GM12865 (cell line): Measurements from ENCODE around the gene GBX2.

Experiments used
- DNase-seq: peaks from one replicate; pipeline ENCODE4 v3.0.0; 2010; ENCODE audit warnings: low read depth
- H3K4me3 ChIP-seq: 2 replicates; pipeline ENCODE4 v1.5.1; 2011; ENCODE audit warnings: mild to moderate bottlenecking, low read depth, low read length, control low read depth
- CTCF ChIP-seq: IDR thresholded peaks from 2 replicates; pipeline ENCODE4 v1.5.1; 2011; ENCODE audit warnings: low read length, control low read depth, low read depth, inconsistent platforms; ENCODE audit not compliant: insufficient read depth; ENCODE audit errors: missing control alignments

The GBX2 gene

GRCh38 chr2:236177967-236178889 is 10.0 kb upstream of the GBX2 start:
- no peak overlapping the region for H3K4me3 ChIP-seq
- DNase-seq, result no peak

GRCh38 chr2:236177604-236177966 is 9.4 kb upstream of the GBX2 start:
- peak; percentile 15 for TF ChIP-seq CTCF
- DNase-seq, result peak; percentile 10
- no peak overlapping the region for H3K4me3 ChIP-seq

More at GRCh38 chr2:236177967-236178889, 10.0 kb upstream of the GBX2 start:
- peak; percentile 31 for TF ChIP-seq CTCF

- no peak overlapping the region for H3K4me3 ChIP-seq
- no peak for DNase-seq
- TF ChIP-seq CTCF, result no peak
Observed at GRCh38 chr2:236176951-236177350, 8.8 kb upstream of the GBX2 start.

- H3K4me3 ChIP-seq, result no peak overlapping the region
- DNase-seq, result no peak
Observed at GRCh38 chr2:236176417-236176816, 8.2 kb upstream of the GBX2 start.

GRCh38 chr2:236175548-236176150 is 7.5 kb upstream of the GBX2 start:
- no peak overlapping the region for H3K4me3 ChIP-seq
- TF ChIP-seq CTCF, result no peak
- DNase-seq, result no peak

More at GRCh38 chr2:236176417-236176816, 8.2 kb upstream of the GBX2 start:
- peak; percentile 9 for TF ChIP-seq CTCF

- no peak for TF ChIP-seq CTCF
- no peak overlapping the region for H3K4me3 ChIP-seq
- DNase-seq, result no peak
Observed at GRCh38 chr2:236173729-236174607, 5.8 kb upstream of the GBX2 start.
